ENCODE results near the gene CHRNA1. TPM values are rescaled to one million over a fixed set of nuclear protein-coding genes. Genes with fewer than 3 reads are reported as not detected.

CHRNA1 gene
- total and polyA plus RNA-seq, 2 donors: 2.2 to 4.2 TPM

GRCh38 chr2:174786066-174786725, 21.9 kb upstream of the CHRNA1 start:
- 97% methylated on average over 8 of the region's 8 CpGs for WGBS
- peaks cover 0 to 5% of the 10 kb centered on the region in 2 donors for H3K9me3 ChIP-seq (ENCODE audit: control insufficient read depth in 2 of 2, insufficient read depth in 1 of 2, low read length in 1 of 2)
- no peak overlapping the region for H3K27ac ChIP-seq (ENCODE audit: low read depth in 1 of 2, low read length in 1 of 2)

GRCh38 chr2:174785481-174785880, 21.2 kb upstream of the CHRNA1 start:
- H3K27ac ChIP-seq (ENCODE audit: low read depth in 1 of 2, low read length in 1 of 2): no peak overlapping the region
- peaks cover 0 to 5% of the 10 kb centered on the region in 2 donors for H3K9me3 ChIP-seq (ENCODE audit: control insufficient read depth in 2 of 2, insufficient read depth in 1 of 2, low read length in 1 of 2)
- peaks cover 21 to 24% of the 10 kb centered on the region in 2 donors for H3K4me1 ChIP-seq (ENCODE audit: control insufficient read depth in 2 of 2, insufficient read depth in 2 of 2, low read length in 2 of 2)
- WGBS: 82% methylated on average over 3 of the region's 3 CpGs
- H3K36me3 ChIP-seq (ENCODE audit: control insufficient read depth in 2 of 2, insufficient read depth in 2 of 2, low read length in 1 of 2): no peaks in the 10 kb centered on the region
- H3K4me3 ChIP-seq (ENCODE audit: low read length in 2 of 2): no peak overlapping the region
- H3K27me3 ChIP-seq (ENCODE audit: control insufficient read depth in 2 of 2, insufficient read depth in 1 of 2, low read length in 1 of 2): no peaks in the 10 kb centered on the region
- no peak for DNase-seq (ENCODE audit: low read depth in 6 of 9, low spot score in 9 of 9)

More at GRCh38 chr2:174786066-174786725, 21.9 kb upstream of the CHRNA1 start:
- Histone ChIP-seq H3K4me3 (ENCODE audit: low read length in 2 of 2) (no peak overlapping the region), H3K4me1 (ENCODE audit: control insufficient read depth in 2 of 2, insufficient read depth in 2 of 2, low read length in 2 of 2) (peaks cover 19 to 21% of the 10 kb centered on the region in 2 donors), H3K36me3 (ENCODE audit: control insufficient read depth in 2 of 2, insufficient read depth in 2 of 2, low read length in 1 of 2) (no peaks in the 10 kb centered on the region), H3K27me3 (ENCODE audit: control insufficient read depth in 2 of 2, insufficient read depth in 1 of 2, low read length in 1 of 2) (no peaks in the 10 kb centered on the region)
- DNase-seq (ENCODE audit: low read depth in 6 of 9, low spot score in 9 of 9): no peak

- H3K9me3 ChIP-seq (ENCODE audit: control insufficient read depth in 2 of 2, insufficient read depth in 1 of 2, low read length in 1 of 2): peaks cover 0 to 5% of the 10 kb centered on the region in 2 donors
- H3K27ac ChIP-seq (ENCODE audit: low read depth in 1 of 2, low read length in 1 of 2): peak overlapping the region in 1 of 2 donors; percentile 11
- 97% methylated on average over 5 of the region's 5 CpGs for WGBS
- no peak for DNase-seq (ENCODE audit: low read depth in 6 of 9, low spot score in 9 of 9)
- no peaks in the 10 kb centered on the region for H3K36me3 ChIP-seq (ENCODE audit: control insufficient read depth in 2 of 2, insufficient read depth in 2 of 2, low read length in 1 of 2)
- no peaks in the 10 kb centered on the region for H3K27me3 ChIP-seq (ENCODE audit: control insufficient read depth in 2 of 2, insufficient read depth in 1 of 2, low read length in 1 of 2)
- peaks cover 26 to 29% of the 10 kb centered on the region in 2 donors for H3K4me1 ChIP-seq (ENCODE audit: control insufficient read depth in 2 of 2, insufficient read depth in 2 of 2, low read length in 2 of 2)
- no peak overlapping the region for H3K4me3 ChIP-seq (ENCODE audit: low read length in 2 of 2)
Measured at GRCh38 chr2:174784909-174785308, 20.6 kb upstream of the CHRNA1 start.

- H3K27ac ChIP-seq (ENCODE audit: low read depth in 1 of 2, low read length in 1 of 2): peak overlapping the region; percentile 7 to 11
- peak in 3 of 9 donors; percentile 31 to 63 (median 40) for DNase-seq (ENCODE audit: low read depth in 6 of 9, low spot score in 9 of 9)
- 41% methylated on average over 7 of the region's 7 CpGs for WGBS
- H3K4me3 ChIP-seq (ENCODE audit: low read length in 2 of 2): no peak overlapping the region
- no peaks in the 10 kb centered on the region for H3K36me3 ChIP-seq (ENCODE audit: control insufficient read depth in 2 of 2, insufficient read depth in 2 of 2, low read length in 1 of 2)
- peaks cover 0 to 5% of the 10 kb centered on the region in 2 donors for H3K9me3 ChIP-seq (ENCODE audit: control insufficient read depth in 2 of 2, insufficient read depth in 1 of 2, low read length in 1 of 2)
- H3K4me1 ChIP-seq (ENCODE audit: control insufficient read depth in 2 of 2, insufficient read depth in 2 of 2, low read length in 2 of 2): peaks cover 28 to 35% of the 10 kb centered on the region in 2 donors
- no peaks in the 10 kb centered on the region for H3K27me3 ChIP-seq (ENCODE audit: control insufficient read depth in 2 of 2, insufficient read depth in 1 of 2, low read length in 1 of 2)
Measured at GRCh38 chr2:174784316-174784715, 20.0 kb upstream of the CHRNA1 start.

GRCh38 chr2:174781996-174782395, 17.7 kb upstream of the CHRNA1 start:
- Histone ChIP-seq H3K4me1 (ENCODE audit: control insufficient read depth in 2 of 2, insufficient read depth in 2 of 2, low read length in 2 of 2) (peaks cover 38 to 45% of the 10 kb centered on the region in 2 donors), H3K9me3 (ENCODE audit: control insufficient read depth in 2 of 2, insufficient read depth in 1 of 2, low read length in 1 of 2) (peaks cover 0 to 5% of the 10 kb centered on the region in 2 donors), H3K36me3 (ENCODE audit: control insufficient read depth in 2 of 2, insufficient read depth in 2 of 2, low read length in 1 of 2) (no peaks in the 10 kb centered on the region), H3K27me3 (ENCODE audit: control insufficient read depth in 2 of 2, insufficient read depth in 1 of 2, low read length in 1 of 2) (no peaks in the 10 kb centered on the region), H3K27ac (ENCODE audit: low read depth in 1 of 2, low read length in 1 of 2) (no peak overlapping the region), H3K4me3 (ENCODE audit: low read length in 2 of 2) (no peak overlapping the region)
- 96% methylated on average over 11 of the region's 11 CpGs for WGBS
- DNase-seq (ENCODE audit: low read depth in 6 of 9, low spot score in 9 of 9): no peak

GRCh38 chr2:174781298-174781697, 17.0 kb upstream of the CHRNA1 start:
- Histone ChIP-seq H3K27me3 (ENCODE audit: control insufficient read depth in 2 of 2, insufficient read depth in 1 of 2, low read length in 1 of 2) (no peaks in the 10 kb centered on the region), H3K27ac (ENCODE audit: low read depth in 1 of 2, low read length in 1 of 2) (no peak overlapping the region), H3K4me1 (ENCODE audit: control insufficient read depth in 2 of 2, insufficient read depth in 2 of 2, low read length in 2 of 2) (peaks cover 38 to 51% of the 10 kb centered on the region in 2 donors), H3K4me3 (ENCODE audit: low read length in 2 of 2) (no peak overlapping the region), H3K36me3 (ENCODE audit: control insufficient read depth in 2 of 2, insufficient read depth in 2 of 2, low read length in 1 of 2) (no peaks in the 10 kb centered on the region), H3K9me3 (ENCODE audit: control insufficient read depth in 2 of 2, insufficient read depth in 1 of 2, low read length in 1 of 2) (peaks cover 0 to 5% of the 10 kb centered on the region in 2 donors)
- DNase-seq (ENCODE audit: low read depth in 6 of 9, low spot score in 9 of 9): no peak
- WGBS: 96% methylated on average over 9 of the region's 9 CpGs

- Histone ChIP-seq H3K27ac (ENCODE audit: low read depth in 1 of 2, low read length in 1 of 2) (peak overlapping the region in 1 of 2 donors; percentile 48), H3K4me1 (ENCODE audit: control insufficient read depth in 2 of 2, insufficient read depth in 2 of 2, low read length in 2 of 2) (peaks cover 38 to 55% of the 10 kb centered on the region in 2 donors), H3K9me3 (ENCODE audit: control insufficient read depth in 2 of 2, insufficient read depth in 1 of 2, low read length in 1 of 2) (peaks cover 0 to 5% of the 10 kb centered on the region in 2 donors), H3K27me3 (ENCODE audit: control insufficient read depth in 2 of 2, insufficient read depth in 1 of 2, low read length in 1 of 2) (no peaks in the 10 kb centered on the region), H3K36me3 (ENCODE audit: control insufficient read depth in 2 of 2, insufficient read depth in 2 of 2, low read length in 1 of 2) (no peaks in the 10 kb centered on the region), H3K4me3 (ENCODE audit: low read length in 2 of 2) (no peak overlapping the region)
- WGBS: 97% methylated on average over 7 of the region's 7 CpGs
- no peak for DNase-seq (ENCODE audit: low read depth in 6 of 9, low spot score in 9 of 9)
Measured at GRCh38 chr2:174780856-174781255, 16.6 kb upstream of the CHRNA1 start.

GRCh38 chr2:174780191-174780840, 16.0 kb upstream of the CHRNA1 start:
- H3K36me3 ChIP-seq (ENCODE audit: control insufficient read depth in 2 of 2, insufficient read depth in 2 of 2, low read length in 1 of 2): no peaks in the 10 kb centered on the region
- no peak for DNase-seq (ENCODE audit: low read depth in 6 of 9, low spot score in 9 of 9)
- peak overlapping the region in 1 of 2 donors; percentile 48 for H3K27ac ChIP-seq (ENCODE audit: low read depth in 1 of 2, low read length in 1 of 2)
- H3K4me1 ChIP-seq (ENCODE audit: control insufficient read depth in 2 of 2, insufficient read depth in 2 of 2, low read length in 2 of 2): peaks cover 38 to 58% of the 10 kb centered on the region in 2 donors
- peaks cover 0 to 5% of the 10 kb centered on the region in 2 donors for H3K9me3 ChIP-seq (ENCODE audit: control insufficient read depth in 2 of 2, insufficient read depth in 1 of 2, low read length in 1 of 2)
- 90% methylated on average over 5 of the region's 5 CpGs for WGBS
- H3K4me3 ChIP-seq (ENCODE audit: low read length in 2 of 2): no peak overlapping the region
- no peaks in the 10 kb centered on the region for H3K27me3 ChIP-seq (ENCODE audit: control insufficient read depth in 2 of 2, insufficient read depth in 1 of 2, low read length in 1 of 2)

GRCh38 chr2:174779361-174779928, 15.2 kb upstream of the CHRNA1 start:
- 79% methylated on average over 5 of the region's 5 CpGs for WGBS
- H3K27ac ChIP-seq (ENCODE audit: low read depth in 1 of 2, low read length in 1 of 2): no peak overlapping the region

More at GRCh38 chr2:174779361-174779928, 15.2 kb upstream of the CHRNA1 start:
- no peak for DNase-seq (ENCODE audit: low read depth in 6 of 9, low spot score in 9 of 9)
- Histone ChIP-seq H3K4me1 (ENCODE audit: control insufficient read depth in 2 of 2, insufficient read depth in 2 of 2, low read length in 2 of 2) (peaks cover 32 to 53% of the 10 kb centered on the region in 2 donors), H3K27me3 (ENCODE audit: control insufficient read depth in 2 of 2, insufficient read depth in 1 of 2, low read length in 1 of 2) (no peaks in the 10 kb centered on the region), H3K4me3 (ENCODE audit: low read length in 2 of 2) (no peak overlapping the region), H3K9me3 (ENCODE audit: control insufficient read depth in 2 of 2, insufficient read depth in 1 of 2, low read length in 1 of 2) (peaks cover 0 to 5% of the 10 kb centered on the region in 2 donors), H3K36me3 (ENCODE audit: control insufficient read depth in 2 of 2, insufficient read depth in 2 of 2, low read length in 1 of 2) (no peaks in the 10 kb centered on the region)

Measured in thymus (tissue), 11 donors.